WI38 (cell line): ENCODE measurements around the gene CDS2.

Experiments used
- H3K4me3 ChIP-seq: 2 replicates; pipeline ENCODE4 v1.5.1; 2011; ENCODE audit warnings: low read depth, mild to moderate bottlenecking, control low read depth, low read length
- TF ChIP-seq, protein P1 (sequence below): IDR thresholded peaks from 2 replicates; pipeline ENCODE4 v1.5.1; 2012; ENCODE audit warnings: low read depth, mild to moderate bottlenecking, control low read depth, low read length

CDS2 gene

DNA sequence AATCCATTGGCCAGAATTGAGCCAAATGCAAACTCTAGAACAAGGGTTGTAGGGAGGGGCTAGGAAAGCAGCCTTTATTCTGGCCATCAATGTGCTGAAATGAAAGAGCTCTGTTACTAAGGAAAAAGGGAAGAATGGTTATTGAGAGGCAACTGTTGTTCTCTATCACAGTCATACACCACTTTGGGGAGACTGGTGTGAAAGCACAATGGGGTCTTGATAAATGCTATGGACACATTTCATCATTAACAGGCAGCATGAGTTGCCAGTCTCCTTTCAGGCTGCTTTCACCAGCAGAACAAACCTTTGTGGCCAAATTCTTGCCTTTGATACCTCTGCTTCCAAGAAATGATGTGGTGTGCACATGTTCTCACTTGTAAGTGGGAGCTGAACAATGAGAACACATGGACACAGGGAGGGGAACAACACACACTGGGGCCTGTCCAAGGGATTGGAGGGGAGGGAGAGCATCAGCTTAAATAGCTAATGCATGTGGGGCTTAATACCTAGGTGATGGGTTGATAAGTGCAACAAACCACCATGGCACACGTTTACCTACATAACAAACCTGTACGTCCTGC is 86.2 kb downstream of the CDS2 start:
- TF ChIP-seq, protein P1, sequence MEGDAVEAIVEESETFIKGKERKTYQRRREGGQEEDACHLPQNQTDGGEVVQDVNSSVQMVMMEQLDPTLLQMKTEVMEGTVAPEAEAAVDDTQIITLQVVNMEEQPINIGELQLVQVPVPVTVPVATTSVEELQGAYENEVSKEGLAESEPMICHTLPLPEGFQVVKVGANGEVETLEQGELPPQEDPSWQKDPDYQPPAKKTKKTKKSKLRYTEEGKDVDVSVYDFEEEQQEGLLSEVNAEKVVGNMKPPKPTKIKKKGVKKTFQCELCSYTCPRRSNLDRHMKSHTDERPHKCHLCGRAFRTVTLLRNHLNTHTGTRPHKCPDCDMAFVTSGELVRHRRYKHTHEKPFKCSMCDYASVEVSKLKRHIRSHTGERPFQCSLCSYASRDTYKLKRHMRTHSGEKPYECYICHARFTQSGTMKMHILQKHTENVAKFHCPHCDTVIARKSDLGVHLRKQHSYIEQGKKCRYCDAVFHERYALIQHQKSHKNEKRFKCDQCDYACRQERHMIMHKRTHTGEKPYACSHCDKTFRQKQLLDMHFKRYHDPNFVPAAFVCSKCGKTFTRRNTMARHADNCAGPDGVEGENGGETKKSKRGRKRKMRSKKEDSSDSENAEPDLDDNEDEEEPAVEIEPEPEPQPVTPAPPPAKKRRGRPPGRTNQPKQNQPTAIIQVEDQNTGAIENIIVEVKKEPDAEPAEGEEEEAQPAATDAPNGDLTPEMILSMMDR = no peak
- H3K4me3 ChIP-seq = no peak overlapping the region

DNA sequence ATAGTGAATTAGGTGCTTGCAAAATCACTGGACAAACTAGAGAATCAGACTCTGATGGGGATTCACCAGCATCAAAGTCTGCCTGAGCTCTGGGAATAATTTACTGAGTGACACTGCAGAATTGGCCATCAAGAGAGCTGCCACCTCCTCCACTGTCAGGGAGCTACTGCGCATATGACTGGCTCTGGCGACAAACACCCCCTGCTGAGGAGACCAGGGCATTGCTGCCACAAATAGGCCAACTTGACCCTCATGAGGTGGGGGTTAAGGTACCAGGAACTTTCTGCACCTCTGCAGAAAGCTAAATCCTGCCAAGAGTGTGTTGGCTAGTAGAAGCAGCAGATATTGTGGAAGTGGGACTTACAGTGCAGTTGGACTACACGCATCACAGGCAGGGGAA is 88.0 kb downstream of the CDS2 start:
- H3K4me3 ChIP-seq = no peak overlapping the region
- TF ChIP-seq, protein P1 = no peak

DNA sequence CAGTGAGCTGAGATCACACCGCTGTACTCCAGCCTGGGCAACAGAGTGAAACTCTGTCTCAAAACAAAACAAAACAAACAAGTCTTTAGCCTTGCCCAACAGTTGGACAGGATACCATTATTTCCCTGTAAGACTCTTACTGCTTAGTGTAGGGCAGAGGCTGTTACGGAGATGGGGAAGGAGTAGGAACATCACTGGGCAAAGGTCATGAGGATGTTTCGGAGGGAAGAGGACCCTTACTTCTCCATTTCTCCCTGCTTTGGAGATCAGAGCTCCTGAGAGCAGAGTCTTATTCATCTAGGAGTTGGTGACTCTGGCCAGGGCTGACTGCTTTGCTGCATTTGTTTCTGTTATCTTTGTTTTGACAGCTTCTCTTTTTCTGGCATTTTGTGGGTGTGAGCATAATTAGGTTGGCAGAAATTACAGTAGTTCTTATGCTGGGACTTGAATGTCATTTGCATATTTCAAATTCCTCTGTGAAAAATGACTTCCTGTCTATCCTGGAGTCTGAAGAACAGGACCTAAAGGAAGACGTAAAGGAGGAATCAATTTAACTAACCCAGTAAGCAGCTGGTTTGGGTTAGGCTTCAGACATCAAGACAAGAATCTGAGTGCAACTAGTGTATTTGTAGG is 89.0 kb downstream of the CDS2 start:
- H3K4me3 ChIP-seq = no peak overlapping the region

DNA sequence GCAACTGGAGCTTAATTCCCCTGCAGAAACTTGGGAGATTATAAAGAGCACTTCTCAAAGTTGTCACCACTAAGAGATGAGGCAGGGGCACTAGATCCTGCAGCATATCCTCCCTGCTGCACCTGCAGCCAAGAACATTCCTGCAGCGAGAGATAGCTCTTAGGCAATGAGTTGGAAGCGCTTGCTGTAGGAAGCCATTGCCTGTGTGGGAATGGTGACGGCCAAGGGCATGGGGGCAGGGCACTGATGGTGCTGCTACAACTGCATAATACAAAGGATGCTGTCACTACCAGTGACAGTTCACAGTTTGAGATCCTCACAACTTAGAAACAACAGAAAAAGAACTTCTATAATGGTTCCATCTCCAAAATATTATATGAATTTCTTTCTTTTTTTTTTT is 89.9 kb downstream of the CDS2 start:
- TF ChIP-seq, protein P1 = no peak

More for the DNA sequence above, 89.0 kb downstream of the CDS2 start:
- TF ChIP-seq, protein P1 = no peak

DNA sequence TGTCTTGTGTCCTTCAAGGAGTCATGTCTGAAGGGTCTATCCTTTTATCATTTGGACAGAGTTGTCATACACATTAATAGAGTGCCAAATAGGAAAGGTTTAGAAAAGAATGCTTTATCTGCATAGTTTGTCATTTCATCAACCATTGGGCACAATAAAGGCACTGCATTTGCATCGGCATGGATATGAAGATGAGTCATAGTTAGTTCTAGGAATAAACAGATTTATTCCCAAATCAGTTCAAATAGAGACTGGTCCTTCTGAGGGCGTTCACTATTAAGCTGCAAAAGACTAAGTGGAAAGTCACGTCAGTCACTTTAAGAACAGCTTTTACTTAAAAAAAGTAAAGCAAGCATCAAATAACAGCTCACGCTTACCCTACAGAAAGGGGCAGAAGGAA is 90.8 kb downstream of the CDS2 start:
- H3K4me3 ChIP-seq = no peak overlapping the region
- TF ChIP-seq, protein P1 = no peak

More for the DNA sequence above, 89.9 kb downstream of the CDS2 start:
- no peak overlapping the region for H3K4me3 ChIP-seq

DNA sequence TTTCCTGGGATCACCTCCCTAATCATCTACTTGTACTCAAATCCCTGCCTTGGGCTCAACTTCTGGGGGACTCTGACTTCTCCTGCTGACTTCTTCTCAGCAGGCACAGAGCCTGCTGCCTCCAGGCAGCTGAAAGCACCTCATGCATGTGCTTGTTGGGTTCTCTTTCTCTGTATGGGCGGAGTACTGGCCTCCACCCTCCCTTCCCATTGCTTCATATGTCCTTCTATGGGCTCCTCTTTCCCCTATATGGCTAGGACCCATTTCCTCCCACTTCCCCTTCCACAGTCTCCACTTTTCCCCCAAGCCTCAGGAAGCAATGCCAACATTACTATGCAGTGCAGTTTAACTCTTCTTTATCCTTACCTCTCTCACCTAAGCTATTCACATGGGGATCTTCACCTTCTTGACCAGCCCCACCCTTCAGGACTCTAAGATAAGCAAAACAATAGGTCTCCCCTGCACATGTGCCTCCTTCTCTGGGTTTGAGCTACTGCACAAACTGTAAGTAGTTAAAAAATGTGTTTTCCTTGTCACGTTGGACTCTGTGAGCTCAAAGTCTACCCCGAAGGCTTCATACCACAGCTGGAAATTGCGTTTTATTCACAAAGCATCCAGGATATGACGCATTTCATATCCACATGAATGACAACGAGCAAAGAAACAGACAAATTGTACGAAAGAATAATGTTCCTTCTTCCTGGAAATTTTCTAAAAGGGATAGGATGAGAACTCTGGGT is 93.7 kb downstream of the CDS2 start:
- TF ChIP-seq, protein P1 = no peak
- H3K4me3 ChIP-seq = no peak overlapping the region

DNA sequence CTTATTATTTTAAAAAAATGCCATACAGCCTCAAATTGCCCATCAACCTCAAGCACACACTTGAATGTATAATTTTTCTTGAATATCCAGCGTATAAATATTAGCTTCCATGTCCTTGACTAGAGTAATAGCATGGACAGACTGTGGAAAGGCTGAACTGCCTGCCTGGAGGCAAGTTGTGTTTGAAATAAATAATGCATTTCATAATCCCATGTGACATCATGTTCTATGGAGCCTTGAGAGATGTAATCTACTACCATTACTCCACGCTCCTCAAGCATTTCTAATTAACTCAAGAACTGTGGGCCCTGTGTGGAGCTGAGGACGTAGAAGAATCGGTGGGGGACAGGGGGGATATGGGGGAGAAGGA is 94.2 kb downstream of the CDS2 start:
- TF ChIP-seq, protein P1 = no peak
- H3K4me3 ChIP-seq = no peak overlapping the region
